ENCODE data around the gene CARM1. TPM values are rescaled to one million over a fixed set of nuclear protein-coding genes. Genes with fewer than 3 reads are reported as not detected.

Gene CARM1
- total and polyA plus RNA-seq, 2 donors (not counting 1 experiment from before 2014, with no cell fraction given) = 33.0 to 34.3 TPM

DNA sequence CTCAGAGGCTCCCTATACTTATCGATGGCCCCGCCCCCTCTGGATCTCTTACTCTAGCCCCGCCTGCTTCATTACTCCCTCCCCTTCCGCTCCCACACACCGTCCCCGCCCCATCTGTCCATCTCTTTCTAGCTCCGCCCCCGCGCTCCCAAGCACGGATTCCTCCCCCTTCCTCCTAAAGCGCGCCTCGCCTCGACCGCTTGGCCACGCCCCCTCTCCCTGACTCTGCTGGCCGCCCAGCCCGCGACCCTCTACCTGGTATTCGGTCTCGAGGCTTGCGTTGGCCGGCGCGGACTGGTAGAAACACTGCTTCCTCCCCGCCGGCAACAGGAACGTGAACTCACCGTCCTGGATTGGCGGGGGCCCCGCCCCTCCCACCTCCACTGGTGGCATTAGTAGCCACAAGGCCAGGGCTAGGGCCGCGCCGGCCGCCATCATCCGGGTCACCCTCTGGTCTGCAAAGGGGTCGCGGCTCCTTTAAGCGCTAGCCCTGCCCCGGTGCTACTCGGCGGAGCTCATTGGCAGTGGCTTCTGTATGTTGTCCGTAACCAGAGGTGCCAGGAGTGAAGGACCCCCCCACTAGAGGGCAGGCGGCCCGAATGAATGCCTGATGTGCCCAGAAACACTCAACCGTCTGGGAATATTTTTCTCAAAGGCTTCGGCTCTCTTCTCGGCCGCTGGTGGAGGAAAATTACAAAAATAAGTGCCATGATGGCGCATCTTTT is 35.4 kb upstream of the CARM1 start, which contains the start of gene TMED1:
Gene TMED1 (minus strand): TSS at position 459 of the 725 bp plus-strand sequence. CDS start 21 bp downstream, at position 438.
- under 1% methylated on average over 47 of the region's 50 CpGs for WGBS (ENCODE audit: insufficient coverage)
- Histone ChIP-seq H3K36me3 (replicated peaks in 1 of 2; ENCODE audit: control extremely low read depth in 1 of 2, control insufficient read depth in 1 of 2, extremely low read depth in 1 of 2, insufficient read depth in 2 of 2, low read length in 1 of 2) (peaks cover 0 to 17% of the 10 kb centered on the region in 2 experiments), H3K4me2 (replicated peaks; ENCODE audit: low read depth, low read length, poor library complexity, severe bottlenecking) (peak within 1 kb of the TSS; percentile 87), H3K27me3 (replicated peaks in 1 of 4; ENCODE audit: control extremely low read depth in 1 of 4, control insufficient read depth in 3 of 4, insufficient read depth in 4 of 4, low read length in 3 of 4) (no peaks in the 10 kb centered on the region), H3K27ac (ENCODE audit: low read length in 2 of 2) (peak within 1 kb of the TSS; percentile 95 to 97), H3K79me2 (ENCODE audit: control insufficient read depth, insufficient read depth, low read length) (no peaks in the 10 kb centered on the region), H3K9me3 (ENCODE audit: control extremely low read depth in 1 of 3, control insufficient read depth in 2 of 3, insufficient read depth in 1 of 3, low read length in 2 of 3) (peaks cover 1 to 31% (median 9%) of the 10 kb centered on the region in 3 donors), H3K9ac (ENCODE audit: low read length) (peak within 1 kb of the TSS; percentile 92), H4K20me1 (ENCODE audit: control insufficient read depth, insufficient read depth, low read length, poor library complexity, severe bottlenecking) (peaks cover 7% of the 10 kb centered on the region), H2AFZ (ENCODE audit: insufficient read depth, low read depth, low read length, poor library complexity, severe bottlenecking) (peak within 1 kb of the TSS; percentile 85), H3K4me3 (ENCODE audit: control extremely low read depth in 1 of 5, extremely low read depth in 1 of 5, insufficient read depth in 1 of 5, low read depth in 2 of 5, low read length in 4 of 5) (peak within 1 kb of the TSS; percentile 64 to 97 (median 94)), H3K4me1 (ENCODE audit: control insufficient read depth in 2 of 2, insufficient read depth in 2 of 2, low read length in 2 of 2) (peaks cover 7 to 17% of the 10 kb centered on the region in 2 donors)
- Mint-ChIP-seq H3K4me3 (peak within 1 kb of the TSS; percentile 96), H3K4me1 (peaks cover 14% of the 10 kb centered on the region), H3K9me3 (ENCODE audit: insufficient read depth) (peaks cover 6% of the 10 kb centered on the region), H3K27me3 (no peaks in the 10 kb centered on the region), H3K27ac (peak within 1 kb of the TSS; percentile 100)
- TF ChIP-seq, protein P1, sequence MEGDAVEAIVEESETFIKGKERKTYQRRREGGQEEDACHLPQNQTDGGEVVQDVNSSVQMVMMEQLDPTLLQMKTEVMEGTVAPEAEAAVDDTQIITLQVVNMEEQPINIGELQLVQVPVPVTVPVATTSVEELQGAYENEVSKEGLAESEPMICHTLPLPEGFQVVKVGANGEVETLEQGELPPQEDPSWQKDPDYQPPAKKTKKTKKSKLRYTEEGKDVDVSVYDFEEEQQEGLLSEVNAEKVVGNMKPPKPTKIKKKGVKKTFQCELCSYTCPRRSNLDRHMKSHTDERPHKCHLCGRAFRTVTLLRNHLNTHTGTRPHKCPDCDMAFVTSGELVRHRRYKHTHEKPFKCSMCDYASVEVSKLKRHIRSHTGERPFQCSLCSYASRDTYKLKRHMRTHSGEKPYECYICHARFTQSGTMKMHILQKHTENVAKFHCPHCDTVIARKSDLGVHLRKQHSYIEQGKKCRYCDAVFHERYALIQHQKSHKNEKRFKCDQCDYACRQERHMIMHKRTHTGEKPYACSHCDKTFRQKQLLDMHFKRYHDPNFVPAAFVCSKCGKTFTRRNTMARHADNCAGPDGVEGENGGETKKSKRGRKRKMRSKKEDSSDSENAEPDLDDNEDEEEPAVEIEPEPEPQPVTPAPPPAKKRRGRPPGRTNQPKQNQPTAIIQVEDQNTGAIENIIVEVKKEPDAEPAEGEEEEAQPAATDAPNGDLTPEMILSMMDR (IDR thresholded peaks at IDR 0.05) = no peak
- no peak for TF ChIP-seq EZH2 (IDR thresholded peaks at IDR 0.05; ENCODE audit: borderline replicate concordance, insufficient read depth, low read depth, low read length, poor library complexity, severe bottlenecking)
- peak; percentile 97 for DNase-seq
- ATAC-seq (ENCODE audit: low read depth) = peak; percentile 85
- POLR2A ChIA-PET = interaction anchor here (0.5 to 2.0 kb wide), 23 partner anchors 12 to 1959 kb away, joined by 3 to 18 read pairs (median 4); partner anchors contain the start of genes CARM1, DNM2, QTRT1 and RAVER1
- CTCF ChIA-PET = interaction anchor here (0.6 to 5.0 kb wide), 12 partner anchors 10 to 136 kb away, joined by 3 to 62 read pairs (median 4); partner anchors contain the start of genes CARM1, DNM2 and QTRT1
- intact Hi-C loops (cut with micrococcal nuclease) = loop anchor here (1.0 to 5.0 kb wide), 7 partner anchors 28 to 1019 kb away; partner anchors contain the start of genes CARM1 and FBXL12
